Activated naive CD4-positive, alpha-beta T cell (primary cell): Measurements from ENCODE around the gene MTURN.
A peak's percentile ranks its signal among the peaks of the same experiment; 100 is the strongest.
"Not testable (repeated sequence)": the region's sequence is repeated elsewhere in the genome, so short reads cannot be mapped to it uniquely, and the experiment has no call there.

Source experiments
- DNase-seq, 4 experiments: peaks; one replicate each; lab custom pipeline; 2025; lab: John Stamatoyannopoulos, UW

Gene MTURN

GRCh38 chr7:30134611-30135300, at the start of gene MTURN:
Gene MTURN (plus strand): TSS chr7:30134986. CDS start chr7:30135137, 151 bp downstream.
- peak; percentile 39 to 80 (median 58) for DNase-seq

GRCh38 chr7:30086529-30086928, 48.3 kb upstream of the MTURN start:
- no peak for DNase-seq

GRCh38 chr7:30087371-30087770, 47.4 kb upstream of the MTURN start:
- DNase-seq = no peak

DNA sequence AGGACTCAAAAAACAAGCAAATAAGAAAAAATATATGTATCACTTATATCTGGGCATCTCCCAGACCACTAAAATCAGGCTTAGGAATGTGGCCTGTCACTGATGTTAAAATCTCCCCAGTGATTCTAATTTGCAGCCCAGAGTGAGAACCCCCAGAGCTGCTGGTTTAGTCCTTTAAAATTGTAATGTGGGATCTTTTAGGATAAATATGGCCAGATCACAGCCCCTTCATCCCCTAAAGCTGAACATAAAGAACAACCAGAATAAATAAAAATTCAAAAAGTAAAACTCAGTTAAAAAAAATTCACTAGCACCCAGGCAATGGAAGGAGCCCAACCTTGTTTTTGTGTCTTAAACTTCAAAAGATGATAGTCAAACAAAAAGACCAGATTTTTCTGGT, 46.4 kb upstream of the MTURN start:
- no peak for DNase-seq

GRCh38 chr7:30090111-30090510, 44.7 kb upstream of the MTURN start:
- DNase-seq = no peak

DNA sequence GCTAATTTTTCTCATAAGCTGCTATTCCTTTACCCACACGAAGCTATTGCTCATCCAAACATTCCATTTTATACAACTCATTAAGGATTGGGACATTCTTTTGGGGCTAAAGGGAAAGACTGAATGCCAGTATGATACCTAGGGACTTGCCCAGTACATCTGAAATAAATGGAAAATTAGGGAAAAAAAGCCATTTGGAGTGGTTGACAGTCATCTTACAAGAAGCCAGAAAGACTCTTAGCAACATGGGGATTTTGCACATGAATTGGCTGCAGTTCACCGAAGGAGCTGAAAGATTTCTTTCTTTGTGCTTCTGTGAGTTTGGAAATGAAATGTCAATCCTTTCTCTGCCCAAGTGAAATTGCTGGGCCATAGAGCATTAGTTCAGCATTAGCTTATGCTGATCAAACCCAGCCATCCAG, 43.3 kb upstream of the MTURN start:
- DNase-seq = no peak

GRCh38 chr7:30091987-30092386, 42.8 kb upstream of the MTURN start:
- no peak for DNase-seq

GRCh38 chr7:30093420-30093952, 41.3 kb upstream of the MTURN start:
- DNase-seq = no peak

GRCh38 chr7:30098599-30098998, 36.2 kb upstream of the MTURN start:
- DNase-seq = not testable (repeated sequence)

DNA sequence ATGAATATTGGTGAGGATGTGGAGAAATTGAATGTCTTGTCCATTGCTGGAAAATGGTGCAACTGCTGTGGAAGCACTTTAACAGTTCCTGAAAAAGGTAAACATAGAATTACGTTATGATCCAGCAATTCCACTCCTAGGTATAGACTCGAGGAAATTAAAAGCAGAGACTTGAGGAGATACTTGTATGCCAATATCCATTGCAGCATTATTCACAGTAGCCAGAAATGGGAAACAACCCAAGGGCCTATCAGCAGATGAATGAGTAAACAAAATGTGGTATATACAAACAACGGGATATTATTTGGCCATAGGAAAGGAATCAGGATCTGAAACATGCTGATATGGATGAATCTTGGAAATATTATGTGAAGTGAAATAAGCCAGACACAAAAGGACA, 32.5 kb upstream of the MTURN start:
- DNase-seq = no peak

DNA sequence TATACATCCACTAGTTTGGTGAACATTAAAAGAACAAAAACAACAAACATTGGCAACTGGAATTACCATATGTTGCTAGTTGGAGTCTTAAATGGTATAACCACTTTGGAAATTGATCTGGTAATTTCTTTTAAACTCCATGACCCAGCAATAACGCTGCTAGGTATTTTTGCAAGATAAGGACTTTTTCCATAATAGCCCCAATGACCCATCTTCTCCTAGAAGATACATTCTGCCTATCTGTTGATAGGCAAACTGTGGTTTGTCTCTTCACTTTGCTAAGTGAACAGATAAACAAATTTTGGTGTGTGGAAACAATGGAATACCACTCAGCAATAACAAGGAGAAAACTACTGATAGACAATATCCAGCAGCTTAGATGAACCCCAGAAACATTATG, 30.6 kb upstream of the MTURN start:
- DNase-seq = no peak

GRCh38 chr7:30112103-30112713, 22.6 kb upstream of the MTURN start:
- no peak for DNase-seq

GRCh38 chr7:30113144-30113543, 21.6 kb upstream of the MTURN start:
- no peak for DNase-seq

- no peak for DNase-seq
Measured at GRCh38 chr7:30114536-30115238, 20.1 kb upstream of the MTURN start.

DNA sequence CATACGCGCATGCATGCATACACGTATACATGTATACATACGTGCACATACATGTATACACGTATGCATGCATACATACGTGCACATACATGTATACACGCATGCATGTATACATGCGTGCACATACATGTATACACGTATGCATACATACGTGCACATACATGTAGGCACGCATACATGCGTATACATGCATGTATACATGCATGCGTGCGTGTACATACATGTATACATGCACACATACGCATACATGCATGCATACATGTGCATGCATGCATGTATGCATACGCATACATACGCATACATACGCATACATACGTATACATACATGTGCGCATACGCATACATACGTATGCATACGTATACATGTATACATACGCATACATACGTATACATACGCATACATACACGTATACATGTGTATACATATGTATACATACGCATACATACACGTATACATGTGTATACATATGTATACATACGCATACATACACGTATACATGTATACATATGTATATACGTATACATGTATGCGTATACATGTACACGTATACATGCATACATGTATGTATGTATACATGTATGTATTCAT, 19.0 kb upstream of the MTURN start:
- no peak for DNase-seq

DNA sequence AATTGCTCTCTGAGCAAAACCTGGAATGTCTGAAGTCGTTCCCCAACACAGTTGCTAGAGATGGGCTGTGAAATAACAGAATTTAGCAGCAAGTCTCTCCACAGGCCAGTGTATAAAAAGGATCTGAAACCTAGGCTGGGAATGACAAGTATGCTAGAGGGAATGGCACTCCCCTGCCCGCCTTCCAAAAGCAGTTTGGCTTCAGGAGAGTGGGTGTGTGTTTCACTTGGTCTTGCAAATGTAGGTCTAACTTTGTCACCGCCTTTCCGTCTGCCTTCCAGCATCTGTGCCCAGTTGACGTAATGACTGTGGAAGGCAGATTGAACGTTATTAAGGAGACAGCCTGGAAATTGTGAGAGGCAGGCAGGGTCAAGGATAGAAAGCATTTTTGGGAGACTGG, 18.0 kb upstream of the MTURN start:
- no peak for DNase-seq

DNA sequence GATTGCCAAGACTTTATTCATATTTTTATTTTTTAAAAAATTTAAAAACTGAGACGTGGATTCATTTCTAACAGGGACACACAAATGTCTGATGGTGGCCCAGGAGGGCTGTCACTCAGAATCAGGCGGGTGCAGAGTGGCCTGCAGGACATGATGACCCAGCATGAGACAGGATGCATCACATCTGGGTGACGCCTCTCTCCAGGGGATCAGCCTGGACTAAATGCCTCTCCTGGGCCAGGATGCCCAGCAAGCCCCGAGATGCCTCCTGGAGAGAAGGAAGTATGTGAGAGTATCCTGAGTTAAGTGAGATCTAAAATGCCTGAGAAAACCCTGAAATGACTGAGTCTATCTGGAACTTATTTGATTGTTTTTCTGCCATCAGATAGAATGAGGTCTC, 16.9 kb upstream of the MTURN start:
- DNase-seq = no peak

- no peak for DNase-seq
Measured at GRCh38 chr7:30119890-30120577, 14.8 kb upstream of the MTURN start.

DNA sequence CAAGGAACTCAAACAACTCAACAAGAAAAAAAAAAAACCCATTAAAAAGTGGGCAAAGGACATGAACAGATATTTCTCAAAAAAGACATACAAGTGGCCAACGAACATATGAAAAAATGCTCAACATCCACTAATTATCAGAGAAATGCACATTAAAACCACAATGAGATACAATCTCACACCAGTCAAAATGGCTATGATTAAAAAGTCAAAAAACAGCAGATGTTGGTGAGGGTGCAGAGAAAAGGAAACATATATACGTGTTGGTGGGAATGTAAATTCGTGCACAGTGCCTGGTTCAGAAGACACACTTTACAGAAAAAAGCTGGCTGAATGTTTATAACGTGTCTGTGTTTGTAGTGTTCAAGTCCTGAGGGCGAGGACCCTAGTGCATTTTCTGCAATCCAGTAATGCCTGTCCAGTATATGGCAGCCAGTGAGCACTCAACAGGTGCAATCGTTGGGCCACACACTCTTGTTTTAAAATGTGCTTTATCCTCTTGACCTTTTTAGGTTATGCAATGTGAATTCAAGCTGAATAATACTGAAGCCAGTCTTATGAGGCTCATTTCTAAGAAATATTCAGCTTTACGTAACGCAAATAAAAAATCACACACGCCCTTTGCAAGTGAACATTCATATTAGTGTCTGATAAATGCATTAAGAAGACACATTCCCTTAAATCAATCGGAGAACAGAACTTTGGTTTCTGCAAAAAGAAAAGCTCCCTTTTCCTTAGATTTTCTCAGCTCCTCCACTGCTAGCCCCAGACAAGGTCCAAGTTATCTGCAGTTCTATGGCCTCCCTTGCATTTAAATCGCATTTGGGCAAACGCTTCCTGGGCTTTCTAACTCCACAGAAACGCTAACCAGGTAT, 813 bp upstream of the MTURN start:
- DNase-seq = no peak

- DNase-seq = peak in 3 of 4 experiments; percentile 20 to 49 (median 38)
Measured at GRCh38 chr7:30135301-30136116, 723 bp downstream of the MTURN start.
